A549 (cell line): ENCODE results near the gene ICAM4.

Source experiments
- ELK1 ChIP-seq: fragments of 150-350 bp; IDR thresholded peaks from 2 replicates; pipeline ENCODE4 v1.6.1; 2014; ENCODE audit warnings: low read depth, mild to moderate bottlenecking, low read length
- GATA3 ChIP-seq: IDR thresholded peaks from 2 replicates; pipeline ENCODE4 v1.6.1; 2012; ENCODE audit warnings: borderline replicate concordance
- HOXA7 ChIP-seq: fragments of 250-450 bp; sonication (Bioruptor Pico); IDR thresholded peaks from 2 replicates; pipeline ENCODE4 v1.5.0; 2020; ENCODE audit warnings: mild to moderate bottlenecking, moderate library complexity
- JUN ChIP-seq, 2 experiments: fragments of >200 bp; sonication (Bioruptor Twin); formaldehyde crosslinking; IDR thresholded peaks; 2 replicates in 1 of 2; 3 replicates in 1 of 2; pipeline ENCODE4 v1.6.1; 2016 to 2017
- MAX ChIP-seq: IDR thresholded peaks from 2 replicates; pipeline ENCODE4 v1.6.1; 2012
- POLR2A ChIP-seq: IDR thresholded peaks from 2 replicates; pipeline ENCODE4 v1.6.1; 2012; ENCODE audit warnings: mild to moderate bottlenecking, low read length
- POLR2AphosphoS2 ChIP-seq: conservative IDR thresholded peaks from 2 replicates; pipeline ENCODE4 v1.6.1; 2012; ENCODE audit warnings: low read length, improper control_type of control experiment, inconsistent platforms
- TF ChIP-seq, protein P1 (sequence below): fragments of >200 bp; sonication (Bioruptor Twin); formaldehyde crosslinking; IDR thresholded peaks from 3 replicates; pipeline ENCODE4 v1.5.1; 2016
- TF ChIP-seq, protein P2 (sequence below): fragments of 450-650 bp; IDR thresholded peaks from 2 replicates; pipeline ENCODE4 v1.6.1; 2014; ENCODE audit warnings: antibody characterized with exemption

DNA sequence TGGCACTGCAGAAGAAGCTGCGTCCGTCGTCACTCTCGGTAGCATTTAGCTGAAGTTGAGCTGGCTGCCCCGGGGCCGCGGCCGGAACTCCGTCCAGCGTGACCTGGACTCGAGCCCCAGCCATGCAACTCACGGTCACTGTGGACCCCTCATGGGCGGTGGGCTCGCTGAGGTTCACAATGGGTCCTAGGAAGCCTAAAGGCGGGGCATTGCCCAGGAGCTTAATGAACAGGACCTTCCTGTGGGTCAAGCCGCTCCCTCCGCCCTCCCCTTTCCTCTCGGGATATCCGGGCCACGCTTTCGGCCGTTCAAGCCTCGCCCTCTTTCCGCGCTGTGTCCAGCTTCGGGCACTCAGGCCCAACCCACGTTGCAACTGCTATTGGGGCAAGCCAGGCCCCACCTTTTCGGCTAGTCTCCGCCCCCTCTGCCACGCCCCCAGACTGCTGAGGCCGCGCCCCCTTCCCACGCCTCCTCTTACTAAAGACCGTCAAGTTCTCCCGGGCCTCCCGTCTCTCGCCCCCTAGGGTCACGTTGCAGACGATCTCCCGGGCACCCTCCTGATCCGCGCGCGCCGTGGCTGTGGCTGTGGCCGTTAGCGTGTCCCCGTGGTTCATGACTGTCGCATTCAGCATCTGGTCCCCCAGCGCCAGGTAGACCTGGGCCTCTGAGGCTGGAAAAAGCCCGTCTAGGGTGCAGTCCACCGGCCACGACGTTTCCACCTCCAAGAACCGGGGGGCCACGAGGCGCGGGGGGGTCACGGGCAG, 48.0 kb downstream of the ICAM4 start:
- TF ChIP-seq POLR2AphosphoS2 (no peak), ELK1 (no peak), GATA3 (no peak), MAX (peak; percentile 68), JUN (IDR thresholded peaks at IDR 0.05) (peak in 1 of 2 experiments; percentile 15; a peak in 1 of 5 replicates), POLR2A (peak; percentile 30), HOXA7 (no peak)
- TF ChIP-seq, protein P1, sequence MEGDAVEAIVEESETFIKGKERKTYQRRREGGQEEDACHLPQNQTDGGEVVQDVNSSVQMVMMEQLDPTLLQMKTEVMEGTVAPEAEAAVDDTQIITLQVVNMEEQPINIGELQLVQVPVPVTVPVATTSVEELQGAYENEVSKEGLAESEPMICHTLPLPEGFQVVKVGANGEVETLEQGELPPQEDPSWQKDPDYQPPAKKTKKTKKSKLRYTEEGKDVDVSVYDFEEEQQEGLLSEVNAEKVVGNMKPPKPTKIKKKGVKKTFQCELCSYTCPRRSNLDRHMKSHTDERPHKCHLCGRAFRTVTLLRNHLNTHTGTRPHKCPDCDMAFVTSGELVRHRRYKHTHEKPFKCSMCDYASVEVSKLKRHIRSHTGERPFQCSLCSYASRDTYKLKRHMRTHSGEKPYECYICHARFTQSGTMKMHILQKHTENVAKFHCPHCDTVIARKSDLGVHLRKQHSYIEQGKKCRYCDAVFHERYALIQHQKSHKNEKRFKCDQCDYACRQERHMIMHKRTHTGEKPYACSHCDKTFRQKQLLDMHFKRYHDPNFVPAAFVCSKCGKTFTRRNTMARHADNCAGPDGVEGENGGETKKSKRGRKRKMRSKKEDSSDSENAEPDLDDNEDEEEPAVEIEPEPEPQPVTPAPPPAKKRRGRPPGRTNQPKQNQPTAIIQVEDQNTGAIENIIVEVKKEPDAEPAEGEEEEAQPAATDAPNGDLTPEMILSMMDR: no peak
- TF ChIP-seq, protein P2, sequence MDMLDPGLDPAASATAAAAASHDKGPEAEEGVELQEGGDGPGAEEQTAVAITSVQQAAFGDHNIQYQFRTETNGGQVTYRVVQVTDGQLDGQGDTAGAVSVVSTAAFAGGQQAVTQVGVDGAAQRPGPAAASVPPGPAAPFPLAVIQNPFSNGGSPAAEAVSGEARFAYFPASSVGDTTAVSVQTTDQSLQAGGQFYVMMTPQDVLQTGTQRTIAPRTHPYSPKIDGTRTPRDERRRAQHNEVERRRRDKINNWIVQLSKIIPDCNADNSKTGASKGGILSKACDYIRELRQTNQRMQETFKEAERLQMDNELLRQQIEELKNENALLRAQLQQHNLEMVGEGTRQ: no peak
